ENCODE results near the gene UNC5C.

The UNC5C gene

GRCh38 chr4:95191537-95191936, 357.2 kb downstream of the UNC5C start:
- no peak for TF ChIP-seq CTCF (IDR thresholded peaks at IDR 0.05; ENCODE audit: control insufficient read depth, insufficient read depth, low read depth, low read length, missing control alignments)
- no peak overlapping the region for H3K4me3 ChIP-seq (ENCODE audit: control insufficient read depth, low read depth, low read length)
- no peak for DNase-seq (ENCODE audit: low read depth)

- no peak for DNase-seq (ENCODE audit: low read depth)
- no peak overlapping the region for H3K4me3 ChIP-seq (ENCODE audit: control insufficient read depth, low read depth, low read length)
- TF ChIP-seq CTCF (IDR thresholded peaks at IDR 0.05; ENCODE audit: control insufficient read depth, insufficient read depth, low read depth, low read length, missing control alignments), result no peak
These were observed 357.9 kb downstream of the UNC5C start for GRCh38 chr4:95190751-95191436.

GRCh38 chr4:95188701-95189370, 359.9 kb downstream of the UNC5C start:
- no peak for DNase-seq (ENCODE audit: low read depth)
- TF ChIP-seq CTCF (IDR thresholded peaks at IDR 0.05; ENCODE audit: control insufficient read depth, insufficient read depth, low read depth, low read length, missing control alignments), result no peak

GRCh38 chr4:95186666-95187065, 362.1 kb downstream of the UNC5C start:
- no peak for DNase-seq (ENCODE audit: low read depth)
- H3K4me3 ChIP-seq (ENCODE audit: control insufficient read depth, low read depth, low read length), result no peak overlapping the region
- TF ChIP-seq CTCF (IDR thresholded peaks at IDR 0.05; ENCODE audit: control insufficient read depth, insufficient read depth, low read depth, low read length, missing control alignments), result no peak

More at GRCh38 chr4:95188701-95189370, 359.9 kb downstream of the UNC5C start:
- H3K4me3 ChIP-seq (ENCODE audit: control insufficient read depth, low read depth, low read length), result no peak overlapping the region

- no peak for TF ChIP-seq CTCF (IDR thresholded peaks at IDR 0.05; ENCODE audit: control insufficient read depth, insufficient read depth, low read depth, low read length, missing control alignments)
- H3K4me3 ChIP-seq (ENCODE audit: control insufficient read depth, low read depth, low read length), result no peak overlapping the region
- DNase-seq (ENCODE audit: low read depth), result no peak
These were observed 364.9 kb downstream of the UNC5C start for GRCh38 chr4:95183656-95184408.

- H3K4me3 ChIP-seq (ENCODE audit: control insufficient read depth, low read depth, low read length), result no peak overlapping the region
- no peak for DNase-seq (ENCODE audit: low read depth)
- TF ChIP-seq CTCF (IDR thresholded peaks at IDR 0.05; ENCODE audit: control insufficient read depth, insufficient read depth, low read depth, low read length, missing control alignments), result no peak
These were observed 366.8 kb downstream of the UNC5C start for GRCh38 chr4:95181996-95182306.

All from AG09309 (cell line).